GM10248 (cell line): ENCODE data around the gene CTXN1.

Experiments
- CTCF ChIA-PET: fragments of 300-600 bp; sonication (Branson Sonifier 250); formaldehyde crosslinking; extraction: SDS; loops from one replicate; lab custom pipeline; 2021; ENCODE audit warnings: antibody characterized with exemption; lab: Yijun Ruan, JAX
- POLR2A ChIA-PET: fragments of 350-650 bp; sonication (Branson Sonifier 250); formaldehyde crosslinking; extraction: SDS; loops from one replicate; lab custom pipeline; 2020; ENCODE audit warnings: antibody characterized with exemption; lab: Yijun Ruan, JAX
- DNase-seq: peaks from one replicate; pipeline ENCODE4 v3.0.0; 2012; ENCODE audit errors: extremely low spot score
- TF ChIP-seq, protein P1 (sequence below): IDR thresholded peaks from 2 replicates; pipeline ENCODE4 v1.5.1; 2012; ENCODE audit warnings: mild to moderate bottlenecking, low read depth; ENCODE audit errors: extremely low read depth, missing control alignments, control extremely low read depth

Gene CTXN1

DNA sequence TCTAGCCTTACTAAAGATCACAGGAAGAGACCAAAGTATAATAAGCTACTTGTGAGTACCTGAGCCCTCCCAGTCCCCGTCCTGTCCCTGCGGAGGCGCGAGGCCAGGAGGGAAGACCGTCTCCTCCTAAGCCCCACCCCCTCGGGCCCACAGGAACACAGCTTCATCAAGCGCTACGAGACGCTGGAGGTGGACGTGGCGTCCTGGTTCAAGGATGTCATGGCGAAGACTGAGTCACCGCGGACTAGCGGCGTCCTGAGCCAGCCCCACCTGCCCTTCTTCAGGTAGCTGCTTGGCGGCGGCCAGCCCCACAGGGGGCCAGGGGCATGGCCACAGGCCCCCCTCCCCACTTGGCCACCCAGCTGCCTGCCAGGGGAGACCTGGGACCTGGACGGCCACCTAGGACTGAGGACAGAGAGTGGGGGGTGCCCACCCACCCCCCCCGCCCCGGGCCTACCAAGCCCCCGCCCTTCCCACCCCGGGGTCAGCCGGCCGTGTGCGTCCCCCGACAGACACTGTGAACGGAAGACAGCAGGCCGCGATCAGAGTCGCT, 13.7 kb downstream of the CTXN1 start:
- ChIA-PET POLR2A (interaction anchor here (0.9 kb wide), 2 partner anchors 9 to 77 kb away, joined by 3 read pairs; partner anchors contain the start of gene MAP2K7), CTCF (interaction anchor here (0.9 to 2.3 kb wide), 4 partner anchors 9 to 91 kb away, joined by 3 to 9 read pairs (median 4); partner anchors contain the start of genes MAP2K7 and SNAPC2)
- TF ChIP-seq, protein P1, sequence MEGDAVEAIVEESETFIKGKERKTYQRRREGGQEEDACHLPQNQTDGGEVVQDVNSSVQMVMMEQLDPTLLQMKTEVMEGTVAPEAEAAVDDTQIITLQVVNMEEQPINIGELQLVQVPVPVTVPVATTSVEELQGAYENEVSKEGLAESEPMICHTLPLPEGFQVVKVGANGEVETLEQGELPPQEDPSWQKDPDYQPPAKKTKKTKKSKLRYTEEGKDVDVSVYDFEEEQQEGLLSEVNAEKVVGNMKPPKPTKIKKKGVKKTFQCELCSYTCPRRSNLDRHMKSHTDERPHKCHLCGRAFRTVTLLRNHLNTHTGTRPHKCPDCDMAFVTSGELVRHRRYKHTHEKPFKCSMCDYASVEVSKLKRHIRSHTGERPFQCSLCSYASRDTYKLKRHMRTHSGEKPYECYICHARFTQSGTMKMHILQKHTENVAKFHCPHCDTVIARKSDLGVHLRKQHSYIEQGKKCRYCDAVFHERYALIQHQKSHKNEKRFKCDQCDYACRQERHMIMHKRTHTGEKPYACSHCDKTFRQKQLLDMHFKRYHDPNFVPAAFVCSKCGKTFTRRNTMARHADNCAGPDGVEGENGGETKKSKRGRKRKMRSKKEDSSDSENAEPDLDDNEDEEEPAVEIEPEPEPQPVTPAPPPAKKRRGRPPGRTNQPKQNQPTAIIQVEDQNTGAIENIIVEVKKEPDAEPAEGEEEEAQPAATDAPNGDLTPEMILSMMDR = no peak
- no peak for DNase-seq

DNA sequence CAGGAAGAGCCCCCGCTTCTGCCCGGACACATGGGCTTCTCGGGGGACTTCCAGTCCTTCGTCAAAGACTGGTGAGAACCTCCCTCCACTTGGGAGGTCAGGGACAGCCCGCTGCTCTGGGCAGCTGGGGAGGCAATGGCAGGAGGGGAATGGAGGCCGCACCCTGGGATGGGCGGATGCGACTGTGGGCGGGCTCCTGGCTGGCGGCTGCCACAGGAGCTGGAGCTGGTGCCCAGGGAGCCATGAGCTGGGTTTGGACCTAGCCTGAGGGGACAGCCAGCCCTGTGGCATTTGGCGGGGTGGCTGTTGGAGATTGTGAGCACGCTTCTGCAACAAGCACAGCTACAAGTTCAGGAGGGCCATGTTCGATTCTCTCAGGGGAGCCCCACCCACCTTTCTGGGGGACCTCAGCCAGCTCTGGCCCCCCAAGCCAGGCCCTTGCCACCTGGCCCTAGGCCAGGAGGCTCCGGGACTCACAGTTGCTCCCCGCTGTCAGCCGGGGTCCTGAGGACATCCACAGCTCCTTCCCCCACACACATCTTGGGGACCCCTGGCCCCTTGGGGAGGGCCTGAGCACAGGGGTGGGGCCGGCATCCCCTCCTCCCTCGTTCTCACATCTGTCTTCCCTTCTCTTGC, 14.3 kb downstream of the CTXN1 start:
- ChIA-PET POLR2A (no interaction called here), CTCF (interaction anchor here (0.9 to 2.3 kb wide), 4 partner anchors 8 to 91 kb away, joined by 3 to 9 read pairs (median 4); partner anchors contain the start of genes MAP2K7 and SNAPC2)
- no peak for DNase-seq
- TF ChIP-seq, protein P1 = no peak

DNA sequence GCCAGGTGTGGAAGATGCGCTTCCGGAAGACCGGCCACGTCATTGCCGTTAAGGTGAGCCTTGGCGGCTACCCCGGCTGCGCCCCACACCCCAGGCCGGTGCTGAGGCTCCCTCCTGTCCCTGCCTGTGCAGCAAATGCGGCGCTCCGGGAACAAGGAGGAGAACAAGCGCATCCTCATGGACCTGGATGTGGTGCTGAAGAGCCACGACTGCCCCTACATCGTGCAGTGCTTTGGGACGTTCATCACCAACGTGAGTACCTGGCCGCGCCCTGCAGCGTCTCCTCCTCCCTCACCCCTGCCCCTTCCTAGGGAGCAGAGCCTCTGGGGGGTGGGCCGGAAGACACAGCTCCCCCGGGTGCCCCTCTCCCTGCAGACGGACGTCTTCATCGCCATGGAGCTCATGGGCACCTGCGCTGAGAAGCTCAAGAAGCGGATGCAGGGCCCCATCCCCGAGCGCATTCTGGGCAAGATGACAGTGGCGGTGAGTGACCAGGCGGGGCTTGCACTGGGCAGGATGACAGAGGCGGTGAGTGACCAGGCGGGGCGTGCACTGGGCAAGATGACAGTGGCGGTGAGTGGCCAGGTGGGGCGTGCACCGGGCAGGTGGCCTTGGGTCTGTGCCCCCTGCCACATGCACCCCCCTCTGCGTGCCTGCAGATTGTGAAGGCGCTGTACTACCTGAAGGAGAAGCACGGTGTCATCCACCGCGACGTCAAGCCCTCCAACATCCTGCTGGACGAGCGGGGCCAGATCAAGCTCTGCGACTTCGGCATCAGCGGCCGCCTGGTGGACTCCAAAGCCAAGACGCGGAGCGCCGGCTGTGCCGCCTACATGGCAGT, 15.4 kb downstream of the CTXN1 start:
- TF ChIP-seq, protein P1 = no peak
- CTCF ChIA-PET = interaction anchor here (1.0 kb wide), 1 partner anchor 10 kb away, joined by 4 read pairs; the partner anchor contains the start of gene SNAPC2
- POLR2A ChIA-PET = no interaction called here
- DNase-seq = no peak

DNA sequence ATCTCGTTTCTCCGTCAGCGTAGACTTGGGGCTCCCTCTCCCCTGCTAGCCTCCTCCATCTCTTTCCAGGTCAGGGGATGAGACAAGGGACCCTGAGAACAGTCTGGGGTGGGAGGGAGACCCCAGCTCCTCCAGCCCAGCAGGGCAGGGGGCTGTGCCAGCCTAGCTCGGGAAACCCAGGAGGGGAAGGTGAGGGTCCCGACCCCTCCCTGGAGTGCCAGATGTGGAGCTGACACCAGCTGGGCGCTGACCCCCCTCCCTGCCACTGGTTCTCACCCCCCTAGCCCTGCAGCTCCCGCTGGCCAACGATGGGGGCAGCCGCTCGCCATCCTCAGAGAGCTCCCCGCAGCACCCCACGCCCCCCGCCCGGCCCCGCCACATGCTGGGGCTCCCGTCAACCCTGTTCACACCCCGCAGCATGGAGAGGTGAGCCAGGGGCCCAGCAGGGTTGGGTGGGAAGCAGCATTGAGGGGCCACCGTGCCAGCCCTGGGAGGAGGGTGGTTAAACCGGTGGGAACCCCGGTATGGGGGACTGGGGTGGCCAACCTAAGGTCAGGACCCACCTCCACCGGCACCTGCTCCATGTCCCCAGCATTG, 16.4 kb downstream of the CTXN1 start:
- TF ChIP-seq, protein P1 = no peak
- ChIA-PET POLR2A (no interaction called here), CTCF (interaction anchor here (0.9 kb wide), 1 partner anchor 30 kb away, joined by 3 read pairs; no protein-coding TSS in a partner anchor)
- no peak for DNase-seq

DNA sequence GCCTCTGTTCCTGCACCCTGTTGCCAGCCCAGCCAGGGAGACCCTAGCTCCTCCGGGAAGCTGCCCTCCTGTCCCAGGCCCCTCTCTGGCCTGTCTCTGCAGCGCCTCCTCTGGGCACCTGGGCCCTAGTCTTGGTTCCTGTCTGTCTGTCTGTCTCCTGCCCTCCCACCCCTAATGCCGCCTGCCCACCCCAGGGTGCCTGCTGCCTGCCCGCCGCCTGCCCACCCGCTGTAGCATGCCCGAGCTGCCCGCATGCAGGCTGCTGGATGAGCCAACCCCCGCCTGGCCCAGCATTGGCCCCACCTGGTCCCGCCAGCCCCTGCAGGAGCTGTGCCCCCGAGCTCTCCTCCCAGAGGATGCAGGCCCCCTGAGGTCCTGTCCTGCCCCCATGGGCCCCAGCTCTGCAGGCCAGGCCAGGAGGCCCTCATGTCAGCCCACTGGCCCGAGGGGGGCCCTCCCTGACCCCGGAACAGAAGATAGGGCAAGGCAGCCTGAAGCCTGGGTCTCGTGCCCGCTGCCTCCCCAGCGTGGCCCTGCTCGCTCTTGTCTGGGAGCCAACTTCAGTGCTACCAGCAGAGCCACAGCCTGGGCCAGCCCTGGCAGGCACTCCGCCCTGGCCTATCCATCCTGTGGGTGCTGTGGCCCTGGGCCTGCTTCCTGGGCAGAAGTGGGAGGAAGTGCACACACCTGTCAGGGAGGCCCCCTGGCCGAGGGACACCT, 17.0 kb downstream of the CTXN1 start:
- TF ChIP-seq, protein P1 = no peak
- ChIA-PET POLR2A (interaction anchor here (0.7 kb wide), 1 partner anchor 256 kb away, joined by 3 read pairs; no protein-coding TSS in a partner anchor), CTCF (interaction anchor here (0.9 to 1.2 kb wide), 3 partner anchors 9 to 31 kb away, joined by 3 to 5 read pairs (median 3); no protein-coding TSS in a partner anchor)
- DNase-seq = no peak
